Lung (tissue), 12 donors: ENCODE results near the gene ADAMTSL1. TPM values are rescaled to one million over a fixed set of nuclear protein-coding genes. Genes with fewer than 3 reads are reported as not detected.

Source experiments
- ATAC-seq: fragments of 200-7000 bp; cut with Tn5 transposase; one replicate; pipeline ENCODE4 v1.9.1; 2020; ENCODE audit warnings: moderate number of reproducible peaks; ENCODE audit not compliant: insufficient read depth, low FRiP score
- DNase-seq, 3 donors: peaks; one replicate each; pipeline ENCODE4 v3.0.0-alpha.2; 2013 to 2017
- H3K27ac ChIP-seq, 2 donors: one replicate each; pipeline ENCODE4 v1.5.1; 2013; ENCODE audit warnings: mild to moderate bottlenecking in 2 of 2, moderate library complexity in 2 of 2, control low read depth in 1 of 2, inconsistent platforms in 1 of 2, low read depth in 1 of 2, low read length in 1 of 2
- H3K27me3 ChIP-seq, 3 donors: one replicate each; pipeline ENCODE4 v1.5.1; 2013; ENCODE audit warnings: low read length in 2 of 3; ENCODE audit not compliant: control insufficient read depth in 3 of 3, insufficient read depth in 3 of 3
- H3K36me3 ChIP-seq, 4 donors: one replicate each; pipeline ENCODE4 v1.5.1; 2013; ENCODE audit warnings: low read length in 4 of 4, mild to moderate bottlenecking in 1 of 4, moderate library complexity in 1 of 4; ENCODE audit not compliant: control insufficient read depth in 4 of 4, insufficient read depth in 4 of 4
- H3K4me1 ChIP-seq, 5 donors: one replicate each; pipeline ENCODE4 v1.5.1; 2013; ENCODE audit warnings: low read length in 5 of 5, mild to moderate bottlenecking in 2 of 5, moderate library complexity in 1 of 5; ENCODE audit not compliant: control insufficient read depth in 5 of 5, insufficient read depth in 5 of 5
- H3K4me3 ChIP-seq: one replicate; pipeline ENCODE4 v1.5.1; 2013; ENCODE audit warnings: mild to moderate bottlenecking, control low read depth, moderate library complexity
- H3K9ac ChIP-seq, 2 donors: one replicate each; pipeline ENCODE4 v1.5.1; 2013; ENCODE audit warnings: low read length in 2 of 2, control low read depth in 1 of 2; ENCODE audit not compliant: insufficient read depth in 1 of 2
- H3K9me3 ChIP-seq, 4 donors: one replicate each; pipeline ENCODE4 v1.5.1; 2013; ENCODE audit warnings: low read length in 3 of 4, mild to moderate bottlenecking in 1 of 4, moderate library complexity in 1 of 4; ENCODE audit not compliant: control insufficient read depth in 4 of 4, insufficient read depth in 3 of 4
- WGBS, 2 donors: extraction: QIAGEN DNeasy Blood & Tissue Kit; methylation state at CpG; one replicate each; pipeline ENCODE4 v1.1.7; 2013; 5-methylcytosine and 5-hydroxymethylcytosine counted together
- polyA plus RNA-seq, 2 donors: library from polyadenylated mRNA; stranded (reverse); fragments of 200-250 nt; gene quantifications; one replicate each; pipeline ENCODE4 v1.2.1, GENCODE V29; 2013
- total RNA-seq, 2 donors: library from RNA; depleted of rRNA in 1 of 2; stranded (reverse); fragments of >200 nt in 1 of 2; gene quantifications; one replicate each; pipeline ENCODE4 v1.2.1, GENCODE V29; 2014 to 2021
- TF ChIP-seq, protein P1 (sequence below): IDR thresholded peaks from 2 replicates; pipeline ENCODE4 v1.5.1; 2012; ENCODE audit warnings: mild to moderate bottlenecking; ENCODE audit errors: control extremely low read depth, extremely low read depth
- donor health status: control.
- donor health status: control.
- donor health status: Bipolar disorder and iron deficiency.
- donor health status: healthy.
- donor health status: DM: yes; HTN: yes; CAD: no.

Gene ADAMTSL1
- total and polyA plus RNA-seq, 4 donors = 0.25 to 36.2 (median 1.4) TPM

DNA sequence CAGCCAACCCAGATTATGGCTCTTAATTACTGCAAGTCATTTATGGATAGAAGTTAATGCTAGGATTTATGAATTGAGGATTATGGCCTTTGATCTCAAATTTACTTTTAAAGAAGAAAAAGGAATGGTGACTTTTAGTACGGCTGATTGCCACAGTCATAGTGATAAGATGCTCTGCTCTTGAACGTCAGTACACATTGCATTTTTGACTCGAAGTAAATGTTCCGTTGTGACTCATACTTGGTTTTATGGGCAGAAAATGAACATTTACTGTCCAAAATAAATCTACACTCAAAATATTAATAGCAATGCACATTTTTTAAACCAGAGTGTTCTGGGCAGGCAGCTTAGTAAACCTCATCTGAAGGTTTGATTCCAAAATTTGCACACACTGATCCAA is 830 bp downstream of the ADAMTSL1 start:
- TF ChIP-seq, protein P1, sequence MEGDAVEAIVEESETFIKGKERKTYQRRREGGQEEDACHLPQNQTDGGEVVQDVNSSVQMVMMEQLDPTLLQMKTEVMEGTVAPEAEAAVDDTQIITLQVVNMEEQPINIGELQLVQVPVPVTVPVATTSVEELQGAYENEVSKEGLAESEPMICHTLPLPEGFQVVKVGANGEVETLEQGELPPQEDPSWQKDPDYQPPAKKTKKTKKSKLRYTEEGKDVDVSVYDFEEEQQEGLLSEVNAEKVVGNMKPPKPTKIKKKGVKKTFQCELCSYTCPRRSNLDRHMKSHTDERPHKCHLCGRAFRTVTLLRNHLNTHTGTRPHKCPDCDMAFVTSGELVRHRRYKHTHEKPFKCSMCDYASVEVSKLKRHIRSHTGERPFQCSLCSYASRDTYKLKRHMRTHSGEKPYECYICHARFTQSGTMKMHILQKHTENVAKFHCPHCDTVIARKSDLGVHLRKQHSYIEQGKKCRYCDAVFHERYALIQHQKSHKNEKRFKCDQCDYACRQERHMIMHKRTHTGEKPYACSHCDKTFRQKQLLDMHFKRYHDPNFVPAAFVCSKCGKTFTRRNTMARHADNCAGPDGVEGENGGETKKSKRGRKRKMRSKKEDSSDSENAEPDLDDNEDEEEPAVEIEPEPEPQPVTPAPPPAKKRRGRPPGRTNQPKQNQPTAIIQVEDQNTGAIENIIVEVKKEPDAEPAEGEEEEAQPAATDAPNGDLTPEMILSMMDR = no peak
- DNase-seq = no peak
- Histone ChIP-seq H3K27me3 (no peaks in the 10 kb centered on the region), H3K36me3 (no peaks in the 10 kb centered on the region), H3K9me3 (no peaks in the 10 kb centered on the region), H3K27ac (no peak overlapping the region), H3K9ac (no peak overlapping the region), H3K4me3 (no peak overlapping the region), H3K4me1 (peaks cover 0 to 21% (median 10%) of the 10 kb centered on the region in 5 donors)
- WGBS, 2 donors = 71 to 78% methylated on average over 4 of the region's 4 CpGs
- no peak for ATAC-seq

DNA sequence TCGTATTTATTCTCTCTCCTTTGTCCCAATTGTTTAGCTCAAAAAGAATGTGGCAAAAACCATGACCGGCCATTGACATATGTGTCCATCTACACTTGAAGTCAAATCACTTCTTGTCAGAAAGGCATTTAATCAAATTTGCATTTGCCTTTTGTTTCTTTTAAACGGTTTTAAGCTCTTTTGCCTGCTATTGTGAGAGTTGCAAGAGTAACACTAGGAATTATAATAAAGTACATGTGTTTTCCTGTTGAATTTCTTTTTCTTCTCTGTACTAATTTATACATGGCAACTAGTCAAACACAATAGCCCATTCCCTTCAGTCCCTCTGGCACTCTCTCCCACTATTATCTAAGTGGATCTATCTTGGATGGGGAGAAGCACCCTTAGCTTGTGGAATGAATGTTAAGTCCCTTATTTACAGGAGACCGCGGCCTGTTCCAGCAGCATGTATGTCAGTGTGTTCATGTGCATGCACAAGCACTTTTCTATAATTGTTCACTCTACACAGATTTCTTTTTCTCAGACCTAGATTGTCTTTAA is 3.2 kb downstream of the ADAMTSL1 start:
- no peak overlapping the region for H3K4me3 ChIP-seq
- no peak for DNase-seq
- H3K9ac ChIP-seq = no peak overlapping the region
- TF ChIP-seq, protein P1 = no peak
- peaks cover 0 to 21% (median 10%) of the 10 kb centered on the region in 5 donors for H3K4me1 ChIP-seq
- H3K27me3 ChIP-seq = no peaks in the 10 kb centered on the region
- H3K36me3 ChIP-seq = no peaks in the 10 kb centered on the region
- 84 to 85% methylated on average over 5 of the region's 5 CpGs for WGBS, 2 donors
- no peak for ATAC-seq
- H3K27ac ChIP-seq = no peak overlapping the region
- no peaks in the 10 kb centered on the region for H3K9me3 ChIP-seq

DNA sequence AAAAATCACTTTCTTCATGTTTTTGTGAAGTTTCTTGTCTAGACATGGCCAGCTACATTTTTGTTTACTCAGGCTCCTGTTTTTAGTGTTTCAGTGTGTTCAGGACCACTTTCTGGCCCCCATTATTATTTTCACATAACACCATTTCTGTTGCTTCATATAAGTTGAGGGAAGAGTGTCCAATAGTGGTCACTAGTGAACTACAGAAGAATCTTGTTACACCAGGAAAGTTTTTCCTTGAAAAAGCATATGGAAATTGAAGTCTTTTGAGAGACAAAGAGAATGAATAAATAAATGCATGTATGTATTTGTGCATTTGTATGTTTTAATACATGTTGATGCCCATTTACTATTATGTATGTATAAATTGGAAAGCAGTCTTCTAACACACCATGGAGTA is 3.8 kb downstream of the ADAMTSL1 start:
- no peak for DNase-seq
- Histone ChIP-seq H3K9ac (no peak overlapping the region), H3K4me3 (no peak overlapping the region), H3K27ac (no peak overlapping the region), H3K27me3 (no peaks in the 10 kb centered on the region), H3K4me1 (peaks cover 0 to 16% (median 8%) of the 10 kb centered on the region in 5 donors), H3K36me3 (no peaks in the 10 kb centered on the region), H3K9me3 (no peaks in the 10 kb centered on the region)
- TF ChIP-seq, protein P1 = no peak
- no peak for ATAC-seq
